ENCODE data around the gene CLEC16A.

Gene CLEC16A

GRCh38 chr16:11128211-11129141, 184.1 kb downstream of the CLEC16A start:
- peak; percentile 66 for DNase-seq

GRCh38 chr16:11129378-11129781, 185.0 kb downstream of the CLEC16A start:
- DNase-seq = peak; percentile 25

- DNase-seq = peak; percentile 16
These were observed 186.8 kb downstream of the CLEC16A start for GRCh38 chr16:11130978-11131665.

- DNase-seq = no peak
These were observed 187.3 kb downstream of the CLEC16A start for GRCh38 chr16:11131706-11132105.

GRCh38 chr16:11133344-11133943, 189.1 kb downstream of the CLEC16A start:
- peak; percentile 32 for DNase-seq

- DNase-seq = no peak
These were observed 190.5 kb downstream of the CLEC16A start for GRCh38 chr16:11134722-11135463.

GRCh38 chr16:11135464-11135973, 191.2 kb downstream of the CLEC16A start:
- DNase-seq = no peak

- peak; percentile 55 for DNase-seq
These were observed 192.2 kb downstream of the CLEC16A start for GRCh38 chr16:11136600-11136999.

GRCh38 chr16:11138022-11138768, 193.8 kb downstream of the CLEC16A start:
- DNase-seq = no peak

GRCh38 chr16:11138769-11139325, 194.5 kb downstream of the CLEC16A start:
- no peak for DNase-seq

- DNase-seq = no peak
These were observed 195.1 kb downstream of the CLEC16A start for GRCh38 chr16:11139326-11140097.

- no peak for DNase-seq
These were observed 195.7 kb downstream of the CLEC16A start for GRCh38 chr16:11140098-11140375.

- DNase-seq = no peak
These were observed 196.1 kb downstream of the CLEC16A start for GRCh38 chr16:11140466-11140865.

GRCh38 chr16:11140867-11141266, 196.5 kb downstream of the CLEC16A start:
- no peak for DNase-seq

- no peak for DNase-seq
These were observed 197.3 kb downstream of the CLEC16A start for GRCh38 chr16:11141409-11142260.

GRCh38 chr16:11142261-11142630, 197.9 kb downstream of the CLEC16A start:
- DNase-seq = no peak

GRCh38 chr16:11142951-11143350, 198.6 kb downstream of the CLEC16A start:
- no peak for DNase-seq

- DNase-seq = no peak
These were observed 199.1 kb downstream of the CLEC16A start for GRCh38 chr16:11143372-11144035.

- DNase-seq = no peak
These were observed 199.8 kb downstream of the CLEC16A start for GRCh38 chr16:11144122-11144521.
